ENCODE data around the gene BRF1.
"Not testable (repeated sequence)": the region's sequence is repeated elsewhere in the genome, so short reads cannot be mapped to it uniquely, and the experiment has no call there.

The BRF1 gene

GRCh38 chr14:105290621-105291346 is 10.0 kb downstream of the BRF1 start:
- no peak for DNase-seq (ENCODE audit: low spot score)

- DNase-seq (ENCODE audit: low spot score), result not testable (repeated sequence)
Measured at GRCh38 chr14:105288936-105289335, 11.9 kb downstream of the BRF1 start.

- DNase-seq (ENCODE audit: low spot score), result no peak
Measured at GRCh38 chr14:105287249-105288102, 13.3 kb downstream of the BRF1 start.

GRCh38 chr14:105286759-105287144 is 14.0 kb downstream of the BRF1 start:
- DNase-seq (ENCODE audit: low spot score), result no peak

GRCh38 chr14:105285174-105285573 is 15.6 kb downstream of the BRF1 start:
- no peak for DNase-seq (ENCODE audit: low spot score)

GRCh38 chr14:105283899-105284298 is 16.9 kb downstream of the BRF1 start:
- DNase-seq (ENCODE audit: low spot score), result no peak

- DNase-seq (ENCODE audit: low spot score), result no peak
Measured at GRCh38 chr14:105283028-105283427, 17.8 kb downstream of the BRF1 start.

- DNase-seq (ENCODE audit: low spot score), result no peak
Measured at GRCh38 chr14:105282098-105282725, 18.6 kb downstream of the BRF1 start.

- DNase-seq (ENCODE audit: low spot score), result peak; percentile 27
Measured at GRCh38 chr14:105281371-105282097, 19.3 kb downstream of the BRF1 start.

- DNase-seq (ENCODE audit: low spot score), result no peak
Measured at GRCh38 chr14:105280525-105280924, 20.3 kb downstream of the BRF1 start.

- no peak for DNase-seq (ENCODE audit: low spot score)
Measured at GRCh38 chr14:105279642-105280361, 21.0 kb downstream of the BRF1 start.

GRCh38 chr14:105277448-105277847 is 23.4 kb downstream of the BRF1 start:
- not testable (repeated sequence) for DNase-seq (ENCODE audit: low spot score)

- DNase-seq (ENCODE audit: low spot score), result no peak
Measured at GRCh38 chr14:105275267-105275946, 25.4 kb downstream of the BRF1 start.

GRCh38 chr14:105274637-105275036 is 26.2 kb downstream of the BRF1 start:
- DNase-seq (ENCODE audit: low spot score), result no peak

GRCh38 chr14:105273062-105273461 is 27.7 kb downstream of the BRF1 start:
- no peak for DNase-seq (ENCODE audit: low spot score)

- DNase-seq (ENCODE audit: low spot score), result no peak
Measured at GRCh38 chr14:105272623-105273022, 28.2 kb downstream of the BRF1 start.

- DNase-seq (ENCODE audit: low spot score), result no peak
Measured at GRCh38 chr14:105271224-105271890, 29.4 kb downstream of the BRF1 start.

GRCh38 chr14:105269405-105269804 is 31.4 kb downstream of the BRF1 start:
- no peak for DNase-seq (ENCODE audit: low spot score)

GRCh38 chr14:105268736-105269354 is 32.0 kb downstream of the BRF1 start:
- DNase-seq (ENCODE audit: low spot score), result no peak

All from CD4-positive, alpha-beta T cell treated with Interleukin-6 at 100 ng/mL for 8 hours (primary cell).